ENCODE data around the gene CRB1.

The CRB1 gene

DNA sequence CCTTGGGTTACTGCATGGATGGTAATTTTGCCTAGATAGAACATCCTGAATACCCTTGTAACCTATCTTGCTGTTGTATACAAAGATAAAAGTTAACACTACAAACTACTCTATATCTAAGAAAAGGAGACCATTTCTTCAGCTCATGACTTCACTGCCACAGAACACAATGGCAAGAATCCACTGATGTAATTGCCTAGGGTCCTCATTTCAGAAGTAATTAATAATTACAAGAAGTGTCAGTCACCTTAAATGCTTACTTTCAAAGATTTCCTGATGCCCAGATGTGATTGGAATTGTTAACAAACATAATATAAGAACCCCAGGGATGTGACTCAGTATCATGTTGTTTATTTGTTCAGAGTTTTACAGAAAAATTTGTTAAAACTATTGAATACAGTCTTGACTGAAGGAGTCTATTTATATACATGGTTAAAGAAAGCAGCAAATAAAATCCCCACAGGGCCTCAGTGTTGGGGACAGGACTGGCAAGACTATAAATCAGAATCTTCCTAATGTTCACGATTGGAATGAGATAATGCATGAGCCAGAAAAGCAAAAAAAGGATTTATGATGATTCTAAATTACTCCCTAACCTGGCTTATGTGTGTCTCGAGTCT, 83.9 kb downstream of the CRB1 start:
- DNase-seq (ENCODE audit: low spot score), result no peak

DNA sequence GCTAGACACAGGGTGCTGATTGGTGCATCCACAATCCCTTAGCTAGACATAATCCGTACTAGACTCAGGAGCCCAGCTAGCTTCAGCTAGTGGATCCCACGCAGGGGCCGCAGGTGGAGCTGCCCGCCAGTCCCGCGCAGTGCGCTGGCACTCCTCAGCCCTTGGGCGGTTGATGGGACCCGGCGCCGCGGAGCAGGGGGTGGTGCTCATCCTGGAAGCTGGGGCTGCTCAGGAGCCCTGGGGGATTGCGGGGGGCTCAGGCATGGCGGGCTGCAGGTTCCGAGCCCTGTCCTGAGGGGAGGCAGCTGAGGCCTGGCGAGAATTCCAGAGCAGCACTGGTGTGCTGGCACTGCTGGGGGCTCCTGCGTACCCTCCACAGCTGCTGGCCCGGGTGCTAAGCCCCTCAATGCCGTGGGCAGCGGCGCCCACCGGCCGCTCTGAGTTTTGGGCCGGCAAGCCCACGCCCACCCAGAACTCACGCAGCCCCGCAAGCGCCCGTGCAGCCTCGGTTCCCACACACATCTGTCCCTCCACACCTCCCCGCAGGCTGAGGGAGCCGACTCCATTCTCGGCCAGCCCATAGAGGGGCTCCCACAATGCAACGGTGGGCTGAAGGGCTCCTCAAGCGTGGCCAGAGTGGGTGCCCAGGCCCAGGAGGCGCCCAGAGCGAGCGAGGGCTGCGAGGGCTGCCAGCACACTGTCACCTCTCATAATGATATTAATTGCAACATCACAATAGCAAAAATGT, 87.4 kb downstream of the CRB1 start:
- DNase-seq (ENCODE audit: low spot score), result no peak

DNA sequence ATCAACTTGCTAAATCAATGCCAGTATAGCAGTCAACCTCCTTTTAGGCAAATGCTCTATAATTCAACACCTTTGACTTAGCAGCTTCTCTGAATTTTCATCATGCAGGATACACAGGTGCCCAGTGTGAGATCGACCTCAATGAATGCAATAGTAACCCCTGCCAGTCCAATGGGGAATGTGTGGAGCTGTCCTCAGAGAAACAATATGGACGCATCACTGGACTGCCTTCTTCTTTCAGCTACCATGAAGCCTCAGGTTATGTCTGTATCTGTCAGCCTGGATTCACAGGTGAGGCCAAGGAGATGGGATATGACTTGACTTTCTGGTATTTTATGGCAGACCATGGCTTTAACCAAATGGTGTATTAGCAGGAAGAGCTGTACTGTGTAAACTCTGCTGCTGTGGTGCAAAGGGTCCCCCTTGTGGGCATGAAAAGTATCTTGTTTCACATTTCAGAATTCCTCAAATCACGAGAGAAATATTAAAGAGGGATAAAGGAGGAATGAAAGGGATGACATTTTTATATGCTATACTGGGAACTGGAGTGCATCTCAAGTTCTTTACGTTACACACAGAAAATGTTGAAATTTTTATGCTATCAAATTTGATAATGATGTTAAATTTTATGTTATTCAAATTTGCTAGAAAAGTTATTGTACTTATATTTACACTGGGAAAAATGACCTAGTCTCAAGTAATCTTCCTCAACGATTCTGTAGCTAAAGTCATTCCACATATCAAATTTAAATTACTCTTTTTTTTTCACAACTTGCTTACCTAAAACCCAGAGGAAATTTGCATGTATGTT, 88.9 kb downstream of the CRB1 start:
- peak; percentile 35 for DNase-seq (ENCODE audit: low spot score)

DNA sequence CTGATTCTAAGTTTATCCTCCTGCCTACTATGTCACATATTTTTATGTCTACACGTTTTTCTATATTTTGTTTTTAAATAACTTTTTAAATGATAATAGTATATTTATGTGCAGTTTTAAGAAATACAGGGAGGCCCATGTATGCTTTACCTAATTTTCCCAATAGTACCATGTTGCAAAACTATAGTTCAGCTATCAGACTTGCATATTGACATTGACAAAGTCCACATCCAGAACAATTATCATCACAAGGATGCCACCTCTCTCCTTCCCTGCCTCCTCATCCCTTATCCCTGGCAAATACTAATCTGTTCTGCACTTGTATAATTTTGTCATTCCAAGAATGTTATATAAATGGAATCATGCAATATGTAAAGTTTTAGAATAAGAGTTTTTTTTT, 90.9 kb downstream of the CRB1 start:
- DNase-seq (ENCODE audit: low spot score), result no peak

DNA sequence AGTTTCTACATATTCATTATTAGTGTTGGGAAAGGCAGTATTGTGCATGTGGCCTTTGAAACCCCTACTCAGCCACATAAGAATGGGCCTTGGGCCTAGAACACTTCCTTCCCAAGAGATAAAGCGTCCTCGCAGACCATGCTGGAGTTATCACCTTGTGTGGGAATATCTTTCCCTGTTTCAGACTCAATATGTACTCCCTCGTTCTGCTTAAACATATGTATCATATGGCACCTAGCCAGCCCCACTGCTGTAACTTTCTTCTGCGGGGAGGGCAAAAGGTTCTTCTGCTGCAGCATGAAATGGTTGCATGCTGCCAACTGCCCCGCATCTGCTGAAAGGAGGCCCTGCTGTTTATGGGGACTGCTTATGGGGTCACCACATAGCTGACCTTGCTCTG, 92.0 kb downstream of the CRB1 start:
- no peak for DNase-seq (ENCODE audit: low spot score)

DNA sequence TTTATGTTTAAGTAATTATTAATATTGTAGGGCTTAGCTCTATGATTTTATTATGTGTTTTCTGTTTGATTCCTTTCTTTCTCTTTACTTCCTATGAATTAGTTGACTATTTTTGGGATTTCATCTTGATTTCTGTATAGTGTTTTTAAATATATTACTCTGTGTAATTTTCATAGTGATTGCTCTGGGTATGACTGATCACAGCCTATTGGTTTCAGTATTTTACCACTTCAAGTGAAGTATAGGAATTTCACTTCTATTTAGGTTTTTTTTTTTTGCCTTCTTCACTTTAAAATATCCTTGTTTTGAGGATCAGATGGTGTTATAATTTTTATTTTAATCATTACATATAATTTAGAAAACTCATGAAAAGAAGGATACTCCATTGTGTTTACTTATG, 94.8 kb downstream of the CRB1 start:
- DNase-seq (ENCODE audit: low spot score), result no peak

DNA sequence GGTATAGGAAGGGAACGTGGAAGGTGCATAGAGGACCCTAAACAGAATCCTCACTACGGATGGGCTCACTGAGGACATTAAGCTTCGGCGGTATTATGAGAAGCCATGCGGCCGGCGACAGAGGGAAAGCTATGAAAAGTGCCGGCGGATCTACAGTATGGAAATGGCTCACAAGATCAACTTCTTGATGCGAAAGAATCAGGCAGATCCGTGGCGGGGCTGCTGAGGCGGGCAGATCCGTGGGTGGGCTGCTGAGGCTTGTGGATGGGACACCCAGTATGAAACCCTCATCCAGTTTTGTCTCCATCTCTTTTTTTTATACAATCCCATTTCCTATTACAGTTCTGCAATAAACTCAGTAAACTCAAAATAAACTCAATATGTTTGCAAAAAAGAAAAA, 95.8 kb downstream of the CRB1 start:
- DNase-seq (ENCODE audit: low spot score), result no peak

DNA sequence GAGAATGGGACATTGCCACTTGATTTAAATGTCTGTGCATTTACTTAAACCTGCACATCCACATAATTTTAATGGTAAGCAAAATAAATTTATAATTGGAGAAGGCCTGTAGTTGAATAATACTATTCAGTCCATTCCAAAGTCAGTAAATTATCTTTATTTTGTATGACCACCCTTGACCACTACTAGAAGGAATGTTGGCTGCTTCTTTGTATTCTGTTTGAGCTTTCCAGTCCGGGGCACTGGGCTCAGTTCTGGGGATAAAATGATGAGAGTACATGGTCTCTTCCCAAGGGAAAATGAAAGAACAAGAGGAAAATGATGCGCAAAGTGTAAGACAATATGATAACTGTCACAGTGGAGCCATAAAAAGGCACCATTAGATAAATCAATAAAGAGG, 98.9 kb downstream of the CRB1 start:
- DNase-seq (ENCODE audit: low spot score), result no peak

DNA sequence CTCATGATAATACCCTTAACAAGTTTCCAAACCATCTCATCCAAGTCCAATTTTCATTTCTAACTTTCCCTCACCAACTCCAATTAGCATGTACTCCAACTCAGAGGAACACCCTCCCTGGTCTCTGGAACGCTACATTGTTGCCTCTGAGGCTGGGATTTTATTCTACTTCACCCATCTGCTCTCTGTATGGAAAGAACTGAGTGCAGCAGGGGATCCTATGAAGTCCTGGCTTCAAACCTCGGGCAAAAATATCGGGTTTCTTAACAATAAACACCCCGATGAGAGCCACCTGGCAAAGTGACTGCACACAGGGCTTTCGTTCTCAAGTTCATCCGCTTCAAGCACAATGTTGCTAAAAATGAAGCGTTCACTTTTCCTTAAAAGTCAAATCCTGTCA, 99.6 kb downstream of the CRB1 start:
- no peak for DNase-seq (ENCODE audit: low spot score)

DNA sequence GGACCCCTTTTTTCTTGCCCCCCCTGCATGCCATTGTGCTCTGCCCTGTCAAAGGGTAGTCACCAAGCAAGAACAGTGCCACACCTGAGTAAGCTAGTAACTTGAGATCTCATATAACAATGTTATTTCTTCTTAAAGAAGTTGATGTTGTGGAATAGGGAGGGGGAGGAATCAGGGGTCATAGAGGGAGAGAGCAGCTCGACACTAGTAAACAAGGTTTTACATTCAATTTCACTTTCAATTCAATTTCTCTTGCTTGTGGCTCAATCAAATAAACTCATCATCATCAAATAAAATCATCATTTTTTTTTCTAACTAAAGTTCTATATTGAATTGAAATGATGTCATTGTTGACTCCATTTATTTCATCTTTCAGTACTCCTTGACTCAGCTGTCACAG, 106.4 kb downstream of the CRB1 start:
- DNase-seq (ENCODE audit: low spot score), result no peak

DNA sequence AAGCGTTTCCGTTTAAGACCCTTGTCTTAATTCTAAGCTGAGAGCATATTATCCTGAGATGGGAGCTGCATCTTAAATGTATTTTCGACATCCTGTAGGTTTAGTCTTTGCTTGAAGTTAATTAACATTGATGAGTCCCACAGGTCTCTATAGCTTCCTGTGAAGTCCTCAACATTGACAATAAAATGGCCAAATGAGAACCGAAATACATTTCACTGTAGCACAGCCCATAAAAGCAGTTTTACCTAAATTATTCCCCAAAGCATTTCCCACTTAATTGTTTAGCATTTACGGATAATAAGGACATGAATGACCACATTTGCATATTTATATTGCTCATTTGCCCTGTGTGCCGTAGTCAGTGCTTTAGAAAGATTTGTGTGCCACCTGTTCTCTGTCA, 116.4 kb downstream of the CRB1 start:
- DNase-seq (ENCODE audit: low spot score), result no peak

DNA sequence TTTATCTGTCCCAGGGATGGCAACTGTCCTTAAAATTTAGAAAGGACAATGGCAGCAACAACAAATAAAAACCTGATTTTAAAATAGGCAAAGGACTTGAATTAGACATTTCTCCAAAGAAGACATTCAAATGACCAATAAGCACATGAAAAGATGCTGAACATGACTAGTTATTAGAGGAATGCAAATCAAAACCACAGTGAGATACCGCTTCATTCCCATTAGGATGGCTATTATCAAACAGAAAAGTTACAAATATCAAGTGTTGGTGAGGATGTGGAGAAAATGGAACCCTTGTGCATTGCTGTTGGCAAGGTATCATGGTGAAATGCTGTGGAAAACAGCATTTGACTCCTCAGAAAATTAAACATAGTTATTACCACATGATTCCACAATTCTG, 120.7 kb downstream of the CRB1 start:
- DNase-seq (ENCODE audit: low spot score), result no peak

DNA sequence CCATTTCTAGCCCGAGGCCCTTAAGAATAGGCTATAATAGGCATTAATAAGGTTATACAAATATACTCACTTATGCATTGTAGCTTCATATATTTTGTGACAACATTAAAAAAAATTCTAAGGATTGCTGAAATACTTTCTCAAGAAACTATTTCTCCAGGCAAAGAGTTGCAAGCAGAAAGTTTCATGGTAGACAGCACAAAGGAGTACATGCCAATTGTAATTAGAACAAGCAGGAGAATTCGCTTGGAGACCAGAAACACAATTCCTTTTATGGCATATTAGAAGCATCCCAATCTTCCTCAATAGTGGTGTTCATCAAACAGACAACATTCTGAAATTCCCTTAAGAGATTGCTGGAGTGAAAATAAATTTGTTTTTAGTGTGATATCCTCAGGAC, 122.8 kb downstream of the CRB1 start:
- DNase-seq (ENCODE audit: low spot score), result no peak

DNA sequence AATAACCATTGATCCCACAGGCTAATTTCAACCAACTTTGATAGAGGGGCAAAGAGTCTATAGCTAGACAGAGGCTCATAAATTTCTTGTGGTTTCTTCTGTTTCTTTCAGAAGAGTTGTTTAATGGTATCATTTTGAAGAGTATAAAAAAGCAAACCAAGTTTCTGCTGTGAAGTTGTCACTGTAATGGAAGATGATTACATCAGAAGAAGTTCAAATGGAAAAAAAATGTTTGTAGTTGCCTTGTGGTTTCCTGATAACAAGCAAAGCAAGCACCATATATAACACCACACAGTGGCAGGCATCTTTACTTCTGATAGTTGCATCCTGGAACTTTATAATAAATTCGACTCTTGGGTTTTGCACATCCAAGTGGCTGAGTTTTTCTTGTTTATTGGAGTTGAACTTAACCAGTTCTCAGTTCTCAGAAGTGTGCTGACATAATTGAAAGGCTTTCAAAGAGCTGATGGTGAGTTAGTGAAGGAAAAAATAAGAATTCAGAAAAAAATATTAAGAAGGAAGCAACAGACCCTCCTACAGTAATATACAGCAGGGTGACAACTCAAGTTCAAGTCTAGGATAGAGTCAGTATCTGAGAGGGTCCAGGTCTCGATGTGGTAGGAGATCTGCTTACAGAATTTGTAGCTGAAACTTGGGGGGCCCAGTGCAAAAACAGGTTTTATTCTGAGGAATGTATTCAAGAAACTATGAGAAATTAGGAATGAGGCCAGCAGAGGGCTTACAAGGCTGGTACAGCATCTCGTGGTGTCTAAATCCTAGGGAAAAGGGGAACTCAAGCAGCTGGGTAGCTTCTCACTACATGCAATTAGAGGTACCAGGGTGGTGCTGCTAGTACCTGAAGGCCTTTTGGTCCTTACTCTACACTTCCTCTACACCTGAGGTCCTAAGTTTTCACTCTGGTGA, 123.5 kb downstream of the CRB1 start:
- no peak for DNase-seq (ENCODE audit: low spot score)

DNA sequence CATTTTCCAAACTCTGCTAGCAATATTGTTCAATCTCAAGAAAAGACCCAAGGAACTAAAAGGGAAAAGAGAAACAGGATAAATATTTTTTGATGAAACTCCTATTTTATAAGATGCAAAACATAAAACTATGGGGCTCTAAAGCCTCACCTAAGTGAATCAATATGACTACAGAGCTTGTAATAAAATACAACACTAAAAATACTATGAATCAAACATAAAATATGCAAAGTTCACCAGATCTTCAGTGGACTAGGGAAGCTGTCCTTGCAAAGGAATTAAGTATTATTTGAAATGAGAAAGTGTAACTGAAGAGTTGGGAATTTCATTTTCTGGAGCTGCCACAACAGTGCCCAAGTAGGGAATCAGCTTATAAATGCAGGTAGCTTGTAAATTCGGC, 124.5 kb downstream of the CRB1 start:
- no peak for DNase-seq (ENCODE audit: low spot score)

DNA sequence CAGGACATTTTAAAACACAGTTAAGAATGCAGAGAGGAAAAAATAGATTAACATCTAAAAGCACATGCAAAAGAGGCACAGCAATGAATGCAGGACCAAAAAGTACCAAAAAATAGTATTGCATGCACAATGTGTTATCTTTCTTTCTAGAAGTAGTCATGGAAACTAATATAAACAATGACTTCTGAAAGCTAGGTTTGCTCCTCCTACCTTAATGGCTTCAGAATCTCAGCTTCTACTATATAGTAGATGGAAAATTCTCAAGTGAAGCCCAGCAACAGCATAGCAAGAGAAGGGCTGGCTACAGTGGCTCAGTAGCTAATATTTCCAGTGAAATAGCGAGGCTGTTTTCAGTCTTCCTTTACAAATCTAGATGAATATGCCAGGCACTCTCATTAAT, 125.1 kb downstream of the CRB1 start:
- no peak for DNase-seq (ENCODE audit: low spot score)

DNA sequence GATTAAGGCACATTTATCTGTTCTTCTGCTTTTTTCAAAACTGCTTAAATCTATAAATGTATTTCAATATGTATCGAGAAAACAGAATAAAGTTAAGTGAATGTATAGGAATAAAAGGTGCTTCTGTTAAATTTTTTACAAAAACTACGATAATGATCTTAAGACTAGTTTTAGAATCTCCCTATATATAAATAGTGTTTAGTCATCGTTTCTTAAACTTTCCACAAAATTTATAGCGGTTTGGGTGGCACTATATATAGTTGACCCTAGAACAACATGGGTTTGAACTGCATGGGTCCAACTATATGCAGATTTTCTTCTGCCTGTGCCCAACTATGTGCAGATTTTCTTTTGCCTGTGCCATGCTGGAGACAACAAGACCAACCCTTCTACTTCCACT, 125.7 kb downstream of the CRB1 start:
- no peak for DNase-seq (ENCODE audit: low spot score)

DNA sequence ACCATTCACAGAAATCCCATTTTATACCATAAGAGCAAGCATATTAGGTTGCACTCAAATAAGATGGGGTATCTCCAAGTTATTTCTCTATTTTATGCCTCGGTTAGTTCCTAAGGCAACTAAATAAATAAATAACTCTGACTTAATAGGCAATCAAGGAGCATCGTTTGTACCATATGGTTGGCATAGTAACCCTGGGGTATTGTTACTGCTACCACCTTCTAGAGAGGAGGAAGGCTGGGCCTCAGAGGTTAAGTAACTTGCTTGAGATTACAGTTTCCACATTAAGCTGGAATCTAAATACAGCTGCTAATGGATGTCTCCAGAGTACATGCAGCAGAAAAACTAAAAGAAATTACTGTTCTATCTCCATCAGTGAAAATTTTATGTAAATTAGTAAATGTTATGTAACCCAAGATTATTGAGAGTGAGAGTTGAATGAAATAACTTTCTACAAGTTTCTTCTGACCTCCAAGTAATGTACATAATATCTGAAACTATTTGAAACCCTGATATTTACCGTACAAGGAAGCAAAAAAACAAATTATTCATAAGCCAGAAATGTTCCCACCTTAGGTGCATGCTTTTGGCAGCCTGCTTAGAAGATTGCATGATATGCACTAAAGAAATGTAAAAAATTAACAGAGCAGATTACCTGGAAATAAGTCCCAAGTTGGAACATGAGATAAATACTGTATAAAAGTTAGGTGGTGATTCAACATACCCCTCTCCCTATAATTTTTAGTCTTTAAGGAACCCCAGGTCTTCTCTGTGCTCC, 127.0 kb downstream of the CRB1 start:
- DNase-seq (ENCODE audit: low spot score), result no peak

DNA sequence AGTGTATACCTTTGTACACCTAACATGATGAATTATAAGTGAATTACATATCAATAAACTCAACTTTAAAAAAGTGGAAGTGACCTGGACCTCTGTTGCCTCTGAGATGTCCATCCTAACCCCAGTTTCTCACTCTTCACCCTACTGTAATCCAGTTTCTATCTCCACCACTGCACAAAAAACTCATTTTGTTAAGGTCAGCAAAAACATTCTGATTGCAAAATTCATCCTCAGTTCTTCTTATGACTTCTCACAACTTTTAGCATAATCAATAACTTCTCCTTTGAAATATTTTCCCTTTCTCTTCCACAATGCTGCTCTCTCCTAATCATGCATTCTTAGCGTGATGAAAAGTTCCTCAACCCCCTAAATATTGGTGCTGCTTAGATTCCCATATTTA, 129.8 kb downstream of the CRB1 start:
- DNase-seq (ENCODE audit: low spot score), result no peak

DNA sequence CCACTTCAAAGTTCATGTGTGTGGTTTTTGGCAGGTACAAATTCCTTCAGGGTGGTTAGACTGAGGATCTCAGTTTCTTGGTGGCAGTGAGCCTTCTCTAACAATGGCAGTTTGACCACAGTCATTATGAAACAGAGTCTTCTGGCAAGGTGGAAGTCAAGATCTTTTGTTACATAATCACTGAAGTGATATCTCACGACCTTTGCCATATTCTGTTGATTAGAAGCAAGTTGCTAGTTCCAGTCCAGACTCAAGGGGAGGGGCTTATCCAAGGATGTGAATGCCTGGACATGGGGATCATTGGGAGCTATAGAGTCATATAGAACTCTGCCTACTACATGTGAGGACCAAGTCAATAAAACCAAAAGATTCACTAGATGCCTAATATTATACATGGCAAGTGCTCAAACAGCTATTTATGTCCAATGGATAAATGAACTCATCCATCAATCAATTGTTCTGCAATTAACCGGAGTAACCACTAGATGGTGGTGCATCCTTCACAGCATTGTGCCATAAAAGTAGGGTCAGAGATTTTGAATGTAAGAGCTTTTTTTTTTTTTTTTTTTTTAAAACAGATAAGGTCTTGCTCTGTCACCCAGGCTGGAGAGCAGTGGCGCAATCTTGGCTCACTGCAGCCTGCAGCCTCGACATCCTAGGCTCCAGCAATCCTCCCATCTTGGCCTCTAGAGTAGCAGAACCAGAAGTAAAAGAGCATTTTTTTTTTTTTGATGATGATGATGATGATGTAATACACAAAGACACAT, 131.9 kb downstream of the CRB1 start:
- DNase-seq (ENCODE audit: low spot score), result peak; percentile 66

DNA sequence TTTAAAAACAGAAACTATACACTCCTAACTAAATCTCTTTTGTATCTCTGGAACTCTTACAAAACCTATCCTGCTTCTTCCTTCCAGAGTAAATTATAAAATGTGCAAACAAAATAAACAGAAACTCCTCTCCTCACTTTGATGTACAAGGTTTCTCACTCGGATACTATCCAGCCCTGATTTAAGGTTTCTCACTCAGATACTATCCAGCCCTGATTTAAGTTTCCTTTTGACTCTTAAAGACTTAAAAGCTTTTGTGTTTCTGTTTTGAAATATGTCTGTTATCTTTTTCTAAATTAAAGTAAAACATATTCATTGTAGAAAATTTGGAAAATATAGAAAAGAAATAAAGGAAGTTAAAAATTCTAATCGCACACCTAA, 132.5 kb downstream of the CRB1 start:
- no peak for DNase-seq (ENCODE audit: low spot score)
